B cell (primary cell): Measurements from ENCODE around the gene A1CF. TPM values are rescaled to one million over a fixed set of nuclear protein-coding genes. Genes with fewer than 3 reads are reported as not detected.

Experiments used
- ATAC-seq: fragments of 200-7000 bp; cut with Tn5 transposase; one replicate; pipeline ENCODE4 v1.10.0; 2021; ENCODE audit warnings: low read depth, mild to moderate bottlenecking, moderate number of reproducible peaks, moderate library complexity
- CTCF ChIA-PET: fragments of 350-600 bp; sonication (Branson Sonifier 250); formaldehyde crosslinking; loops from one replicate; lab custom pipeline; 2021; ENCODE audit warnings: antibody characterized with exemption, inconsistent platforms; lab: Charles Lee
- POLR2A ChIA-PET: fragments of 350-600 bp; sonication (Branson Sonifier 250); formaldehyde crosslinking; loops from one replicate; lab custom pipeline; 2021; ENCODE audit warnings: antibody characterized with exemption; lab: Charles Lee
- DNase-seq: peaks from one replicate; pipeline ENCODE4 v3.0.0; 2013
- H2AFZ ChIP-seq: 2 replicates; pipeline ENCODE4 v1.6.1; 2012; ENCODE audit warnings: mild to moderate bottlenecking, low read depth, low read length; ENCODE audit not compliant: insufficient read depth, poor library complexity, severe bottlenecking
- H3K27ac ChIP-seq, 2 donors: 1 replicate in 1 of 2; 2 replicates in 1 of 2; pipeline ENCODE4 v1.5.1; 2012 to 2013; ENCODE audit warnings: low read length in 2 of 2, mild to moderate bottlenecking in 2 of 2, moderate library complexity in 1 of 2
- H3K27me3 ChIP-seq, 4 experiments: fragments of 200-600 bp in 1 of 4; sonication (generic) in 1 of 4; replicated peaks in 1 of 4; 1 replicate in 2 of 4; 2 replicates in 2 of 4; pipeline versions ENCODE4 v1.6.1 to v1.7.0; 2013 to 2016; ENCODE audit warnings: low read length in 3 of 4, mild to moderate bottlenecking in 2 of 4, mixed read lengths in 1 of 4, moderate library complexity in 1 of 4; ENCODE audit not compliant: insufficient read depth in 4 of 4, control insufficient read depth in 3 of 4; ENCODE audit errors: control extremely low read depth in 1 of 4
- H3K36me3 ChIP-seq, 2 experiments: replicated peaks in 1 of 2; 1 replicate in 1 of 2; 2 replicates in 1 of 2; pipeline versions ENCODE4 v1.6.1 to v1.7.1; 2013; ENCODE audit warnings: low read length in 1 of 2; ENCODE audit not compliant: insufficient read depth in 2 of 2, control insufficient read depth in 1 of 2; ENCODE audit errors: control extremely low read depth in 1 of 2, extremely low read depth in 1 of 2
- H3K4me1 ChIP-seq, 2 donors: fragments of 200-600 bp in 1 of 2; sonication (generic) in 1 of 2; 1 replicate in 1 of 2; 2 replicates in 1 of 2; pipeline versions ENCODE4 v1.5.1 to v1.6.1; 2013 to 2017; ENCODE audit warnings: low read length in 2 of 2; ENCODE audit not compliant: control insufficient read depth in 2 of 2, insufficient read depth in 2 of 2
- H3K4me2 ChIP-seq: replicated peaks from 2 replicates; pipeline ENCODE3; 2012; ENCODE audit warnings: mild to moderate bottlenecking, low read depth, low read length; ENCODE audit not compliant: poor library complexity, severe bottlenecking
- H3K4me3 ChIP-seq, 5 experiments: fragments of 200-600 bp in 1 of 5; sonication (generic) in 1 of 5; 1 replicate in 3 of 5; 2 replicates in 2 of 5; pipeline versions ENCODE4 v1.5.1 to v1.7.0; 2011 to 2016; ENCODE audit warnings: low read length in 4 of 5, mild to moderate bottlenecking in 4 of 5, low read depth in 2 of 5, control low read depth in 1 of 5, moderate library complexity in 1 of 5; ENCODE audit not compliant: insufficient read depth in 1 of 5; ENCODE audit errors: control extremely low read depth in 1 of 5, extremely low read depth in 1 of 5
- H3K79me2 ChIP-seq: fragments of 200-600 bp; sonication (generic); one replicate; pipeline ENCODE4 v1.6.0; 2016; ENCODE audit warnings: low read length; ENCODE audit not compliant: control insufficient read depth, insufficient read depth
- H3K9ac ChIP-seq: fragments of 200-600 bp; sonication (generic); 2 replicates; pipeline ENCODE4 v1.6.1; 2017; ENCODE audit warnings: mild to moderate bottlenecking, low read length, moderate library complexity
- H3K9me3 ChIP-seq, 3 donors: one replicate each; pipeline versions ENCODE4 v1.6.1 to v1.7.1; 2013; ENCODE audit warnings: low read length in 2 of 3; ENCODE audit not compliant: control insufficient read depth in 2 of 3, insufficient read depth in 1 of 3; ENCODE audit errors: control extremely low read depth in 1 of 3
- H4K20me1 ChIP-seq: 2 replicates; pipeline ENCODE4 v1.6.0; 2012; ENCODE audit warnings: mild to moderate bottlenecking, low read length; ENCODE audit not compliant: insufficient read depth, control insufficient read depth, poor library complexity, severe bottlenecking
- H3K27ac Mint-ChIP-seq: one replicate; pipeline ENCODE4 v1.8.0; 2021; ENCODE audit warnings: mixed read lengths
- H3K27me3 Mint-ChIP-seq: one replicate; pipeline ENCODE4 v1.8.0; 2021; ENCODE audit warnings: mixed read lengths
- H3K4me1 Mint-ChIP-seq: one replicate; pipeline ENCODE4 v1.8.0; 2021; ENCODE audit warnings: mixed read lengths
- H3K4me3 Mint-ChIP-seq: one replicate; pipeline ENCODE4 v1.8.0; 2021; ENCODE audit warnings: mixed read lengths
- H3K9me3 Mint-ChIP-seq: one replicate; pipeline ENCODE4 v1.8.0; 2022; ENCODE audit warnings: mixed read lengths; ENCODE audit not compliant: insufficient read depth
- CTCF ChIP-seq: fragments of 200-600 bp; IDR thresholded peaks from one replicate; pipeline ENCODE4 v1.8.0; 2022; ENCODE audit warnings: antibody characterized with exemption, mild to moderate bottlenecking
- EZH2 ChIP-seq: IDR thresholded peaks from 2 replicates; pipeline ENCODE4 v1.6.1; 2012; ENCODE audit warnings: borderline replicate concordance, low read depth, mild to moderate bottlenecking, moderate library complexity, low read length; ENCODE audit not compliant: insufficient read depth, poor library complexity, severe bottlenecking
- WGBS: methylation state at CpG from one replicate; pipeline ENCODE4 v1.1.5; 2013; ENCODE audit warnings: missing lambda C conversion rate; ENCODE audit not compliant: insufficient coverage; 5-methylcytosine and 5-hydroxymethylcytosine counted together
- intact Hi-C: fragments of 100-400 bp; cut with micrococcal nuclease; formaldehyde crosslinking; loops from one replicate; pipeline ENCODE4 v1.10.0; 2022
- polyA plus RNA-seq: library from polyadenylated mRNA; depleted of rRNA; stranded (reverse); fragments of >200 nt; gene quantifications from 2 replicates; pipeline ENCODE4 v1.2.3, GENCODE V29; 2012
- total RNA-seq, 2 donors: library from RNA; stranded (reverse); fragments of 120-200 nt in 1 of 2; gene quantifications; 1 replicate in 1 of 2; 2 replicates in 1 of 2; pipeline versions ENCODE4 v1.2.3 to v1.2.4, GENCODE V29; 2013 to 2022

The A1CF gene
- total and polyA plus RNA-seq, 2 donors (not counting 1 experiment from before 2014, with no cell fraction given) = not detected

- no peak overlapping the region for H3K9ac ChIP-seq
- WGBS = 96% methylated on average over 2 of the region's 2 CpGs
- no peak overlapping the region for H3K4me3 ChIP-seq
- H3K27me3 Mint-ChIP-seq = peaks cover 3% of the 10 kb centered on the region
- intact Hi-C loops = no loop called here
- no peak overlapping the region for H3K4me3 Mint-ChIP-seq
- H3K27ac ChIP-seq = no peak overlapping the region
- no peak overlapping the region for H3K27ac Mint-ChIP-seq
- TF ChIP-seq CTCF = no peak
- TF ChIP-seq EZH2 = no peak
- no peak overlapping the region for H2AFZ ChIP-seq
- H3K9me3 ChIP-seq = no peaks in the 10 kb centered on the region
- H3K4me2 ChIP-seq = no peak overlapping the region
- H3K27me3 ChIP-seq = no peaks in the 10 kb centered on the region
- DNase-seq (no peak), ATAC-seq (no peak)
- no peaks in the 10 kb centered on the region for H3K4me1 ChIP-seq
- ChIA-PET POLR2A (no interaction called here), CTCF (no interaction called here)
- H4K20me1 ChIP-seq = no peaks in the 10 kb centered on the region
- H3K9me3 Mint-ChIP-seq = no peaks in the 10 kb centered on the region
- no peaks in the 10 kb centered on the region for H3K36me3 ChIP-seq
- H3K4me1 Mint-ChIP-seq = no peaks in the 10 kb centered on the region
- H3K79me2 ChIP-seq = no peaks in the 10 kb centered on the region
These were observed 9.0 kb downstream of the A1CF start for GRCh38 chr10:50876429-50876828.

GRCh38 chr10:50874723-50875122 lies 10.7 kb downstream of the A1CF start:
- Mint-ChIP-seq H3K27me3 (peaks cover 3% of the 10 kb centered on the region), H3K9me3 (no peaks in the 10 kb centered on the region), H3K4me1 (no peaks in the 10 kb centered on the region), H3K4me3 (no peak overlapping the region), H3K27ac (no peak overlapping the region)
- 93% methylated on average over 4 of the region's 5 CpGs for WGBS
- no peak for TF ChIP-seq CTCF
- TF ChIP-seq EZH2 = no peak
- Histone ChIP-seq H3K4me1 (no peaks in the 10 kb centered on the region), H3K27ac (no peak overlapping the region), H4K20me1 (no peaks in the 10 kb centered on the region), H3K9me3 (no peaks in the 10 kb centered on the region), H3K4me2 (no peak overlapping the region), H3K36me3 (no peaks in the 10 kb centered on the region), H3K9ac (no peak overlapping the region), H3K27me3 (no peaks in the 10 kb centered on the region), H3K4me3 (no peak overlapping the region), H3K79me2 (no peaks in the 10 kb centered on the region), H2AFZ (no peak overlapping the region)
- ChIA-PET CTCF (no interaction called here), POLR2A (no interaction called here)
- intact Hi-C loops = no loop called here
- DNase-seq = no peak
- no peak for ATAC-seq
